Astrocyte (in vitro differentiated cells and primary cell): Measurements from ENCODE around the gene ENTR1.

Source experiments
- CTCF ChIP-seq: IDR thresholded peaks from 2 replicates; pipeline ENCODE4 v1.5.1; 2011; ENCODE audit warnings: low read depth, mild to moderate bottlenecking, inconsistent platforms, low read length, moderate library complexity; ENCODE audit not compliant: insufficient read depth
- EZH2 ChIP-seq: IDR thresholded peaks from 2 replicates; pipeline ENCODE4 v1.6.1; 2012; ENCODE audit warnings: mild to moderate bottlenecking, low read length, inconsistent platforms; ENCODE audit not compliant: insufficient read depth

DNA sequence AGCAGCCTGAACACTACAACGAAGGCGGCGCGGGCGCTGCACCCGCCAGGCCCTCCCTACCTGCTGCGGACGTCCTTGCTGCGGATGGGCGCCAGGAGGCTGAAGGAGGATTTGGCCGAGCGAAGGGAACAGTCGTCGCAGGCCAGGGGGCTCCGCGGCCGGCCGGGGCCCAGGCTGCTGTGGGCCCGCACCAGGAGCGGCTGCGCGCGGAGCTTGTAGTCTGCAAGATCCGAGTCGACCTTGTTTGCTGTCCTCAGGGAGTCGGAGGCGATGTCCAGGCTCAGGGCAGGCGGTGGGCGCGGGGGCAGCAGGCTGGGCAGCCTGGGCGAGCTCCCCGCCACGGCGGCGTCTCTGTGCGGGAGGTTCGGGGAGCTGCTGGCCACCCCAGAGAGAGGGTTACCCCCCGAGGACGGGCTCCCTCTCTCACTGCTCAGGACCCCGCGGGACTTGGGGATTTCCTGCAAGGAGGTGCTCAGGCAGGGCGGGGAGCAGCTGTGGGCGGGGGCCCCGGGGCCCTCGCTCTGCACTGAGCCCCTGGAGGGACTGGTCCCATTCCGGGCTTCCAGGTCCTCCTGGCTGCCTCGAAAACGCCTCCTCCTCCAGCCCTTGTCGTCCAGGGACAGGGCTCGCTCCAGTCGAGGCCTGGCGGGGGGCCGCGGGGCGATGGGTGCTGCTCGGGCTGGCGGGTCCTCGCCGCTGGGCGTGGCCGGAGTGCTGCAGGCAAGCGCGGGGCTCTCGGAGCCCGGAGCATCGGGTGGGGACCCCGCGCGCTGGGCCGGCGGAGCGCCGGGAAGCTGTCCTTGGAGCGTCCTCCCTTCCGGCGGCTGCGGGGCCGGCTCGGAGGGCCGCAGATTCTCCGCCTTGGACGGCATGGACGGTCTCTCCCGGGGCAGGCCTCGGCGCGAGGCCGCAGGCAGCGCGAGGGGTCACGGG is 28.4 kb upstream of the ENTR1 start:
- TF ChIP-seq CTCF (no peak), EZH2 (no peak)
